T1000 (cell line): ENCODE data around the gene COQ8B.
"Not testable (repeated sequence)": the region's sequence is repeated elsewhere in the genome, so short reads cannot be mapped to it uniquely, and the experiment has no call there.

ENCODE experiments used
- DNase-seq: peaks from one replicate; lab custom pipeline; 2025; ENCODE audit warnings: mixed read lengths; lab: John Stamatoyannopoulos, UW

Gene COQ8B

GRCh38 chr19:40668991-40669614 lies 47.6 kb downstream of the COQ8B start:
- no peak for DNase-seq

- no peak for DNase-seq
These were observed 49.1 kb downstream of the COQ8B start for GRCh38 chr19:40667602-40668001.

- DNase-seq, result no peak
These were observed 49.8 kb downstream of the COQ8B start for GRCh38 chr19:40666803-40667438.

- DNase-seq, result no peak
These were observed 52.7 kb downstream of the COQ8B start for GRCh38 chr19:40663695-40664692.

- DNase-seq, result peak; percentile 89
These were observed 53.6 kb downstream of the COQ8B start for GRCh38 chr19:40662925-40663694.

- no peak for DNase-seq
These were observed 55.1 kb downstream of the COQ8B start for GRCh38 chr19:40661616-40662015.

GRCh38 chr19:40659566-40659965 lies 57.1 kb downstream of the COQ8B start:
- no peak for DNase-seq

GRCh38 chr19:40659116-40659515 lies 57.6 kb downstream of the COQ8B start:
- DNase-seq, result no peak

- no peak for DNase-seq
These were observed 58.7 kb downstream of the COQ8B start for GRCh38 chr19:40658031-40658430.

GRCh38 chr19:40655684-40656083 lies 61.0 kb downstream of the COQ8B start:
- DNase-seq, result not testable (repeated sequence)

- not testable (repeated sequence) for DNase-seq
These were observed 64.4 kb downstream of the COQ8B start for GRCh38 chr19:40652303-40652702.

GRCh38 chr19:40650749-40651305 lies 65.9 kb downstream of the COQ8B start:
- DNase-seq, result no peak

- DNase-seq, result not testable (repeated sequence)
These were observed 66.6 kb downstream of the COQ8B start for GRCh38 chr19:40649903-40650675.

GRCh38 chr19:40646743-40647254 lies 69.9 kb downstream of the COQ8B start:
- DNase-seq, result no peak

GRCh38 chr19:40642757-40643305 lies 73.9 kb downstream of the COQ8B start:
- no peak for DNase-seq

- no peak for DNase-seq
These were observed 74.5 kb downstream of the COQ8B start for GRCh38 chr19:40642051-40642706.
